ENCODE results near the gene ARMH3.

ARMH3 gene

DNA sequence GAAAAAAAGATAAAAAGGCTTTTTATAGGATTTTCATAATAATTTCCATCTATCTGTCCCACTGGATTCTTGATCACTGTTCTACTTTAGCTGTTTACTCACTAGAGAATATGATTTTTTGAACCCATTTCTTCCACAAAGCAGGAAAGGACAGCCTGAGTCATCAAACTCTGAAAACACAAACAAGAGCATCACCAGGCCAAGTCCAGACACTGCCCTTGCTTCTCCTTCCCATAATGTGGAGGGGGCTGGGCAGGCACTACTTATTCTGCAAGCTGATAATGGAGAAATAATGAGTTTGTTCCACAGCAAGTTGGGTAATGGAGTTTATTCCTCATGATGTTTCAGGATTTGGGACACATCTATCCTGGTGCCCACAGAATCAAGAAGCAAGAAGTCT, 199.3 kb downstream of the ARMH3 start:
- Histone ChIP-seq H3K36me3 (ENCODE audit: control insufficient read depth, insufficient read depth, low read length) (no peaks in the 10 kb centered on the region), H3K9me3 (ENCODE audit: control insufficient read depth, low read length) (peaks cover 4% of the 10 kb centered on the region), H3K4me1 (ENCODE audit: control insufficient read depth, insufficient read depth, low read length, poor library complexity, severe bottlenecking) (peaks cover 11% of the 10 kb centered on the region), H3K27ac (ENCODE audit: low read depth, low read length, severe bottlenecking) (no peak overlapping the region), H3K4me3 (ENCODE audit: extremely low read depth, insufficient read depth, low read length, poor library complexity, severe bottlenecking) (no peak overlapping the region)

DNA sequence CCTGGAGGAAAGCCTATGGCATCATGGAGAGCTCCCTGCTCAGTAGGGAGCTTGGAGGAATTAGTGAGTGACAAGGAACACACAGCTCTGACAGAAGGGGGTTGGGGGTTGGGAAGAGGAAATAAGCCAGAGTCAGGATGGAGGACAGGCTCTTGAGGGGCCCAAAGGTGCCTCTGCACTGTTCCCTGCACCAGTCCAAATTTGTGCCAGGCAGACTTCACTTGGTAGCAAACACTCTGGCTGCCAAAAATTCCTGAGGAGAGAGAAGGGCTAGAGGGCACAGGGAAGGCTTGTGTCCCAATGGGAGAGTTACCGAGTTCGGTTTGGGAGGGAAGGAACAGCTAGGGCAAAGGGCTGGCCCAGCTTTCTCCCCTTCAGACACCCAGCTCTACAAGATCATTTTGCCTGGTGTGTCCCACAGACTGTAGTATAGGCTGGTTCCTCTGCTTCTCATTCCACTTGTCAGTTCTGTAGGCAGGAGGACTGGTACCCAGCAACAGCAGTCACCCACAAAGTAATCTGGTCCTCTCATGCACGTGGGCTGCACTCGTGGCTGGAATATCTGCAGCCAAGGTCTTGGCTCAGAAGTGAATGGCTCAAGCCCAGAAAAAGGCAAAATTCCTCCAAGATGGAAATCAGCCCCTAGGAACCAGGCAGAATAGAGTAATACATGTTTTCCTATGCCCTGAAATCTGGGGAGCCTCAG, 204.4 kb downstream of the ARMH3 start:
- no peaks in the 10 kb centered on the region for H3K36me3 ChIP-seq (ENCODE audit: control insufficient read depth, insufficient read depth, low read length)
- WGBS, 2 experiments (ENCODE audit: insufficient coverage in 2 of 2) = 88 to 89% methylated on average over 2 to 4 of the region's 4 CpGs
- no peak overlapping the region for H3K27ac ChIP-seq (ENCODE audit: low read depth, low read length, severe bottlenecking)
- no peak overlapping the region for H3K4me3 ChIP-seq (ENCODE audit: extremely low read depth, insufficient read depth, low read length, poor library complexity, severe bottlenecking)
- no peaks in the 10 kb centered on the region for H3K9me3 ChIP-seq (ENCODE audit: control insufficient read depth, low read length)
- peaks cover 31% of the 10 kb centered on the region for H3K4me1 ChIP-seq (ENCODE audit: control insufficient read depth, insufficient read depth, low read length, poor library complexity, severe bottlenecking)

DNA sequence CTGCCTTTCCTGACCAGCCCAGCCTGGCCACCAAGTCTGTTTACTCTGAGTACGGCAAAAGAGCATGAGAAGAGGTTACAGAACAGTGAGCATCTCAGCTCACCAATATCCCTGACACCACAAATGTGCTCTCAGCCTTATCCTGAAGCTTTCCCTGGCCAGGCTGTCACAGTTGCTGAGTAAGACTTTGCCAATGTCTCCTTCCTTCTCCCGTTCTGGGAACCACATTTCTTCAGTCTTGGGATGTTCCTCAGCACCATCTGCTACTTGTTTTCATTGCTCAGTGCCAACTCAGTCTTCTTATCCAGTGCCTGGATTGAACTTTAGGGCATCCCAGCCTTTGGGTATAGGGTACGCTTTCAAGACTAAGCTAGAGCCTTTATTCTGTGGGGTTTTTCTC, 205.2 kb downstream of the ARMH3 start:
- Histone ChIP-seq H3K9me3 (ENCODE audit: control insufficient read depth, low read length) (no peaks in the 10 kb centered on the region), H3K4me1 (ENCODE audit: control insufficient read depth, insufficient read depth, low read length, poor library complexity, severe bottlenecking) (peaks cover 26% of the 10 kb centered on the region), H3K36me3 (ENCODE audit: control insufficient read depth, insufficient read depth, low read length) (peaks cover 4% of the 10 kb centered on the region), H3K4me3 (ENCODE audit: extremely low read depth, insufficient read depth, low read length, poor library complexity, severe bottlenecking) (no peak overlapping the region), H3K27ac (ENCODE audit: low read depth, low read length, severe bottlenecking) (no peak overlapping the region)
- 91 to 100% methylated on average over 1 to 3 of the region's 3 CpGs for WGBS, 2 experiments (ENCODE audit: insufficient coverage in 2 of 2)

DNA sequence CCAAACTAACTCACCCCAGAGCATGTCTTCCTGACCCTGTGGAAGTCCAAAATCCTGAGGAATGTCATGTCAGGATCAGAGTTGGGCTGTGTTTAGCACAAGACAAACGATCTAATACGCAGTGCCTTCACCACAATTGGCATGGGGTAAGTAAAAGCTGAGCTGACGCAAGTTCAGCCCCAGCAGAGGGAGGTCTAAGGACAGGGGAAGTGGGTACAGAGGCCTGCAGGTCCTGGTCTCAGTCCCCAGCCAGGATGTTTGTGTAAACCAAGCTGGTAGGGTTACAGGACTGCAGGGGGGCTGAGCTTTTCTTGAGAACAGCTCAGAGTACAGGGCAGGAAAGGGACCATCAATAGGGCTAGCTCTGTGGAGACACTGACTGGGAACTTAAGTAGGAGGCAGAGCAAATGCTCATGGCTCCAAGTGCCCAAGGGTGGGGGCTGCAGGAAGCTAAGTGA, 207.1 kb downstream of the ARMH3 start:
- Histone ChIP-seq H3K27ac (ENCODE audit: low read depth, low read length, severe bottlenecking) (peak overlapping the region; percentile 30), H3K4me1 (ENCODE audit: control insufficient read depth, insufficient read depth, low read length, poor library complexity, severe bottlenecking) (peaks cover 26% of the 10 kb centered on the region), H3K9me3 (ENCODE audit: control insufficient read depth, low read length) (no peaks in the 10 kb centered on the region), H3K36me3 (ENCODE audit: control insufficient read depth, insufficient read depth, low read length) (peaks cover 5% of the 10 kb centered on the region), H3K4me3 (ENCODE audit: extremely low read depth, insufficient read depth, low read length, poor library complexity, severe bottlenecking) (no peak overlapping the region)
- WGBS, 2 experiments (ENCODE audit: insufficient coverage in 2 of 2) = 84 to 95% methylated on average over 3 of the region's 3 CpGs

DNA sequence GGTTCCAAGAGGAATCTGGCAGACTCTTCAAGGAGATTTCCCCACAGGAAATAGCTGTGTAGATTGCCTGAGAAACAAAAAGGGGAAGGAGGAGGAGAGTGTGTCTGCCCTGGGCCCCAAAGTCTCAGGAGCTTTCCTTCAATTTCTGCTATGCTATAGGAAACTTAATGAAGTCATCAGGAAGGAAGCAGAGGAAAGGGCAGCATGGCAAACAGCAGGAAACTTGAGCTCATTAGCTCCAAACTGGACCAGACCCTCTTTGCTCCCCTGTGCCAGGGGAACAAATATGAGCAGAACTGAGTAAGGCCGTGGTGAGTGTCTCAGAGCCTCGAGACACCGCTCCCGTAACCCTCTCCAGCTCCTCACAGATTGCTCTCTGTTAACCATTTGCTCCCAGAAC, 207.6 kb downstream of the ARMH3 start:
- 65 to 75% methylated on average over 4 of the region's 4 CpGs for WGBS, 2 experiments (ENCODE audit: insufficient coverage in 2 of 2)
- H3K4me1 ChIP-seq (ENCODE audit: control insufficient read depth, insufficient read depth, low read length, poor library complexity, severe bottlenecking) = peaks cover 26% of the 10 kb centered on the region
- H3K27ac ChIP-seq (ENCODE audit: low read depth, low read length, severe bottlenecking) = peak overlapping the region; percentile 57
- H3K9me3 ChIP-seq (ENCODE audit: control insufficient read depth, low read length) = no peaks in the 10 kb centered on the region
- no peak overlapping the region for H3K4me3 ChIP-seq (ENCODE audit: extremely low read depth, insufficient read depth, low read length, poor library complexity, severe bottlenecking)
- peaks cover 5% of the 10 kb centered on the region for H3K36me3 ChIP-seq (ENCODE audit: control insufficient read depth, insufficient read depth, low read length)

DNA sequence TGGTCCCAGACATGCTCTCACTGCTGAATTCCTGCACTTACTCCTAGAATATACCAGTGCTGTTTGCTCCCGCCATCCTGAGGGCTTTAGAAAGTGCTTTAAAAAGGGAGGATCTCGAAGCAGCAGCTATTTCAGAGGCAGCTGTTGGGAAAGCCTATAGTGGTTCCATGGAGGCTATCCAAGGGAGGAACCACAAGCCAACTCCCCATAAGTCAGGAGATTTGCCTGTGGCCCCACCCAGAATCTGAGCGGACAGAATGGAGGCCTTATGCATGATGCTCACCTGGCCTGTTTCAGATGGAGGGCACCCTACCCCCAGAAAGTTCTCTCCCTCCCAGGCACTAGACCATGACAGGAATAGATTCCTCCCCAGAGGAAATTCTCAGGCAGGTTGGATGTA, 210.1 kb downstream of the ARMH3 start:
- no peaks in the 10 kb centered on the region for H3K9me3 ChIP-seq (ENCODE audit: control insufficient read depth, low read length)
- 75 to 100% methylated on average over 1 to 3 of the region's 3 CpGs for WGBS, 2 experiments (ENCODE audit: insufficient coverage in 2 of 2)
- H3K36me3 ChIP-seq (ENCODE audit: control insufficient read depth, insufficient read depth, low read length) = peaks cover 5% of the 10 kb centered on the region
- peaks cover 27% of the 10 kb centered on the region for H3K4me1 ChIP-seq (ENCODE audit: control insufficient read depth, insufficient read depth, low read length, poor library complexity, severe bottlenecking)
- H3K4me3 ChIP-seq (ENCODE audit: extremely low read depth, insufficient read depth, low read length, poor library complexity, severe bottlenecking) = no peak overlapping the region
- no peak overlapping the region for H3K27ac ChIP-seq (ENCODE audit: low read depth, low read length, severe bottlenecking)

DNA sequence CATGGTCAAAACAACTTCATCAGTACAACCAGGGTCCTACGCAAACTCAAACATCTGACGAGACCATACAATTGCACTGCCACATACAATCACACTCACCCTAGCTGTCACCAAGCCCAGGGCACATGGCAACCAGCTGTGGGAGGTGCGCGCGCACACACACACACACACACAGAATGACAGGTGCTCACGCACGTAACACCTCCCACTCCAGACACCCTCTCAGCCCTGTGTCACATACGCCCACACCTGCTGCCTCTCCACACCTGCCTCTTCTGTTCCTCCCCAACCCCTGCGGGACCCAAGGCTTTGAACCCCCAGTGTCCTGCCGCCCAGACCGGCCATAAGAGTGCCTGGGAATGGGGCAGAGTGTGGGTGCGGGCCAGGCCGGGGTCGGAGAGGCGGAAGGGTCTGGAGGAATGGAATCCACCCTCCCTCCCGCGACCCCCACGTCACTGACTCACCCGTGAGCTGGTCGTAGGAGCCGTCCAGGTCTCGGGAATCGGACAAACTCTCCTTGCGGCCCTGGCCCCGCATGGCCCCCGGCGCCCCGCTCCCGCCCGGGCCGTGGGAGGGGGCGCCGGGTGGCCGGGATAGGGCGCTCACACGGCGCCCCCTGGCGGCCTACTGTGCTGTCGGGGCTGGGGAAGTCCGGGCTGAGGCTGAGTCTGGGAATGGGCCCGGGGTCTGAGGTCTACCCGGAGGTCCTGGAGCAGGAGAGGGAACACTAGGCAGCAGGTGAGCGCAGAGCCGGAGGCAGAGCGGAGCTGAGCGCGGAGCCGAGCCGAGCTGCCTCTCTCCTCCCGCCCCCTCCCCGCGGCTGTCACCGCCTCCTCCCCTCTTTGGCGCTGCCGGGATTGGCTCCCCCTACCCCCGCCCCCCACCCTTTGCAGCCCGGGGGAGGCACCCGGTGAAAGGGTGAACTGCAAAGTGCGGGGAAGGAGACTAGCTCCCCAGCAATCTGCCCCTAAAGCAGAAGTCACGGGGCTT, 212.6 kb downstream of the ARMH3 start, which contains the start of gene KCNIP2:
TSS of gene KCNIP2 (minus strand) at position 769 of the 990 bp plus-strand sequence. CDS start at position 537, 232 bp downstream.
- H3K9me3 ChIP-seq (ENCODE audit: control insufficient read depth, low read length) = no peaks in the 10 kb centered on the region
- H3K4me1 ChIP-seq (ENCODE audit: control insufficient read depth, insufficient read depth, low read length, poor library complexity, severe bottlenecking) = peaks cover 20% of the 10 kb centered on the region
- H3K36me3 ChIP-seq (ENCODE audit: control insufficient read depth, insufficient read depth, low read length) = peaks cover 5% of the 10 kb centered on the region
- H3K27ac ChIP-seq (ENCODE audit: low read depth, low read length, severe bottlenecking) = no peak within 1 kb of the TSS
- WGBS, 2 experiments (ENCODE audit: insufficient coverage in 2 of 2) = 28 to 76% methylated on average over 5 to 26 of the region's 60 CpGs
- peak within 1 kb of the TSS; percentile 16 for H3K4me3 ChIP-seq (ENCODE audit: extremely low read depth, insufficient read depth, low read length, poor library complexity, severe bottlenecking)

DNA sequence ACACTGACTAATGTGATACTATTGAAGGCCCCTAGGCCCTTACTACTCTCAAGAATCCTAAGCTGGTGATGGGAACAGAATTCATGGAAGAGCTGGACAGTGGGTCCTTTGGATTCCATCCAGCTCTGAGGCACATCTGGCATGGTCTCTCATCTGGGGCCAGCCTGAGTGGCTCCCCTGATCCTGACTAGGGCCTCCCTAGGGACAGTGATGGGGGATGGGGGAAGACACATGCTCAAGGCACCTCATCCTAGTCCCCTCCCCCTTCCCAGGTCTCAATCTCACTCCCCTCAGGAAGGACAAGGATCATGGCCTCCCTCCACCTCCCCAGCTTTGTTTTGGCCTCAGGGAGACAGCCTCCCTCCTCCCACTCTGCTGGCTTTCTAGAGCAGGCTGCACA, 214.1 kb downstream of the ARMH3 start:
- peaks cover 10% of the 10 kb centered on the region for H3K4me1 ChIP-seq (ENCODE audit: control insufficient read depth, insufficient read depth, low read length, poor library complexity, severe bottlenecking)
- H3K9me3 ChIP-seq (ENCODE audit: control insufficient read depth, low read length) = no peaks in the 10 kb centered on the region
- peaks cover 5% of the 10 kb centered on the region for H3K36me3 ChIP-seq (ENCODE audit: control insufficient read depth, insufficient read depth, low read length)
- no peak overlapping the region for H3K4me3 ChIP-seq (ENCODE audit: extremely low read depth, insufficient read depth, low read length, poor library complexity, severe bottlenecking)
- H3K27ac ChIP-seq (ENCODE audit: low read depth, low read length, severe bottlenecking) = no peak overlapping the region

DNA sequence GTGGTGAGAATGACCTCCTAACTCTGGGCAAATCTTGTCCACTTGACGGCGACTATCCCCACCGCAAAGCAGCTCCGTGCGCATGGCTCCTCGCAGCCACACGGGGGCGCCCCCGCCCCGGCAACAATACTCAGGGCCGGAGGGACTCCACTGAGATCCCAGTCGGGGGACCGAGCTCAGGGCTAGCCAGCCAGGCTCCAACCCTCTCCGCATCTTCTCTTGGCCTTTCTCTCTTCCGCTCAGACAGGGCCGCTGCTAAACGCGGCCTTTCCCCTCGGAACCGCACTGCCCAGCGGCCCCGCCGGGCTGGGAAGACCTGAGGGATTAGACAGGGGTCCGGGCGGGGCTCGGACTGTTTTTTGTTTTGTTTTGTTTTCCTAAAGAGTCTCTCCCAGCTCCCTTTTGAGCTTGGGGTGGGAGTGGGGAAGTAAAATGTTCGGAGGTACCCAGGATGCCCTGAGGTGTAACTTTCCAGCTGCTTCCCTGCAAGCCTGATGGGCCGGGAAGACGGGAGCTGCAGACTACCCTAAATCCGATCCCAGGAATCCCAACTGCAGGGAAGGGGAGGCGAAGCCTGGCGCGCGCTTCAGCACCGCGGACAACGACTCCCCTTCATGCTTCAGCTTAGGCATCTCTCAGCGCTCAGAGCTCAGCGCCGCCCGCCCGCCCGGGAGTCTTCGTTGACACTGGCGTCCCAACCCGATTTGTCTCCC, 215.1 kb downstream of the ARMH3 start:
- Histone ChIP-seq H3K4me1 (ENCODE audit: control insufficient read depth, insufficient read depth, low read length, poor library complexity, severe bottlenecking) (peaks cover 10% of the 10 kb centered on the region), H3K36me3 (ENCODE audit: control insufficient read depth, insufficient read depth, low read length) (peaks cover 3% of the 10 kb centered on the region), H3K4me3 (ENCODE audit: extremely low read depth, insufficient read depth, low read length, poor library complexity, severe bottlenecking) (peak overlapping the region; percentile 16), H3K9me3 (ENCODE audit: control insufficient read depth, low read length) (no peaks in the 10 kb centered on the region), H3K27ac (ENCODE audit: low read depth, low read length, severe bottlenecking) (no peak overlapping the region)
- 3% methylated on average over 29 to 36 of the region's 46 CpGs for WGBS, 2 experiments (ENCODE audit: insufficient coverage in 2 of 2)

DNA sequence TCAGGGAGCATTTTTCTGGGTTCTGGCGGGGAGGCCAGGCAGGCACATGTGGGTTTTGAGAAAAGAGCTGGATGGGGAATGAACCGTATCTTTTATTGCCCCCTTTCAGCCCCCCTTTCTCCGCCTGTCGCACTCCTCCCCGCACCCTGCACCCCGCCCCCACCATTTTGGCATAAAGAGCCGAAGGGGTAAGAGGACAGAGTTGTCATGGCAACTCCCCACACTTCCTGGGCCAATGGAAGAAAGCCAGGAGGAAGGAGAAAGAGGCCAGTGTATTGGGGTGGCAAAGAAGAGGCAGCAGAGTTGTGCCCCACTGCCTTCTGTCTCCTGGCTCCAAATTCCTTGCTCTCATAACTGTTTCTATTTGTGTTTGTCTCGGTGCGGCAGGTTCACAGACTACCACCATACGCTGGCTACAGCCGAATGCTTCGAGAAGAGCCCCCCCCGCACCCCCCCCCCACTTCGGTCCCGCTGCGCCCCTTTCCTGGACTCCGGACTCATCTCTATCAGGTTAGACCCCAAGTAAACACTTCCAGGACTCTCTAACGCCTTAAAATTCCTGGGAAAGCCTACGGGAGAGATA, 215.8 kb downstream of the ARMH3 start:
- 0% methylated on average over 2 to 4 of the region's 19 CpGs for WGBS, 2 experiments (ENCODE audit: insufficient coverage in 2 of 2)

More for the DNA sequence above, 215.8 kb downstream of the ARMH3 start:
- H3K36me3 ChIP-seq (ENCODE audit: control insufficient read depth, insufficient read depth, low read length) = no peaks in the 10 kb centered on the region
- no peak overlapping the region for H3K27ac ChIP-seq (ENCODE audit: low read depth, low read length, severe bottlenecking)
- no peaks in the 10 kb centered on the region for H3K9me3 ChIP-seq (ENCODE audit: control insufficient read depth, low read length)
- peak overlapping the region; percentile 28 for H3K4me3 ChIP-seq (ENCODE audit: extremely low read depth, insufficient read depth, low read length, poor library complexity, severe bottlenecking)
- H3K4me1 ChIP-seq (ENCODE audit: control insufficient read depth, insufficient read depth, low read length, poor library complexity, severe bottlenecking) = peaks cover 10% of the 10 kb centered on the region

All from mesodermal cell (in vitro differentiated cells).